HG03354 (cell line): Measurements from ENCODE around the gene DACT2.
"Not testable (repeated sequence)": the region's sequence is repeated elsewhere in the genome, so short reads cannot be mapped to it uniquely, and the experiment has no call there.

Source experiments
- ATAC-seq: cut with Tn5 transposase; IDR thresholded peaks from one replicate; pipeline ENCODE4 v1.9.1; 2021; ENCODE audit warnings: mild to moderate bottlenecking; ENCODE audit not compliant: unreplicated experiment, poor library complexity, severe bottlenecking

Gene DACT2

DNA sequence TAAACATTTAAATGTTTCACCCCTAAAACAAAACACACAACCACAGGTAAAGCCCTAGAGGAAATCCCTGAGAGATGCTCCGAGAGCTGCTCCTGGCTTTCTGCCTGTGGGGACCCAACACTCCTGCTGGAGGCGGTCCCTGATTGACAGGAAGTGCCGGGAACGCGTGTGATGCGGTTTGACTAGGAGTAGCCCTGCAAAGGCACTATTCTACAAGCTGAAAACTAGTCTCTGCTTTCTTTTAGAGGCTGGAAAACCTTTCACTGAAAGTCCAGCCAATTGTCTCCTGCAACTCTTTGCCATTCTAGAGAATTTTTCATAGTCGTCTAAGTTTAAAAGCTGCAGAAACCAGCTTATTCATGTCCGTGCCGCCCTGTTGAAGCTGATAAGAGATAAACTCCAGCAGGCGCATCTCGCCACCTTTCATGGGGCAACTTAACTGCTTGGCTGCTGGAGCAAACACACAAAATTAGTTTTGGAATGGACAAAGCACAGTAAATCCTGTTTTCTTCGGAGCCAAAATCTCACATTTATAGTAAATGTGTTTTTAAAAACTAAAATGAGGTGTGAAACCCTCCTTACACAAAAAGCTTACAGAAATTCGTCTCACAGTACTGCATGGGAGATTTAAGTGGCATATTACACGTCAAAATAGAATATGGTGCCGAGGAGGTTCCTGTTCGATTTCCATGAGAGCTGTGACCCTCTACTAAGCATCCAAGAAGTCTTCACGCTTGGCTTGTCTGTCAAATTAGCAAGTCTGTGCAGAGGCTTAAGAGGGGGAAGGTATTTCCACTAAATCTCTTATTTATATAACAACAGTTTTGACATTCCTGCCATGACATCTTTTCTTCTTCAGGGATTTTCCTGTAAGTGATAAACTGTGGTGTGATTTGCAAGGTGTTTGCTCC, 46.9 kb downstream of the DACT2 start:
- ATAC-seq = no peak

DNA sequence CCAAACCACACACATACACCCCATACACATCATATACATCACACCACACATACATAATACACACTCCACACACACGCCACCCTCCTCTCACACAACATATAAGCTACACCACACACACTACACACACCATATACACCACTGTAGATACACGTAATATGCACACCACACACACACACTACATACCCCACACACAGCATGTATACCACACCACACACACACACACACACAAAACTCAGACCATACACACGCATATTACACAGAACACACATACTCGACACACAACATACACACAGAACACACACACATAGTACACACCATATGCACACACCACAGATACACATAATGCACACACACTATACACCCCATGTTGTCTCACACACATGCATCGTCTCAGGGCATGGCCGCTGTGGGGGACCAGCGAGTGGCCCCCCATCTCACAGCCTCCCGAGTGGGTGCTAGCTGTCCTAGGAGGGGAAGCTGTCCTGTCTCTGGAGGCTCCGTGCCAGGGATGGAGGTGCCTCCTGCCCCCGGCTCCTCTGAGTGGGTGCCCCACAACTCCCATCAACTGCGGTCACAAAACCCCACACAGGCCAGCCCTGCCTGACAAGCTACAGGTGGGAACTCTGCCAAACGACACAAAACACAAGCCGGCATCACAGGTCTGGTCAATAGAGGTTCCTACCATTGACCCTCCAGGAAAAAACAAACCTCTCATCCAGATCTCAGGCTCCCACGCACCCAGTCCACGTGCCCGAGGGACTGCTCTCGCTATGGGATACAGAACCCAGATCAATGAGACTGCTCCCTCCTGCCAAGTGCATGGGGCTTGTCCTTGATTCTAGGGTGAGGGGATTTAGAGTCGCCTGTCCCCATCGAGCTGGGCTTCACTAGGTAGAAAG, 49.1 kb downstream of the DACT2 start:
- no peak for ATAC-seq

DNA sequence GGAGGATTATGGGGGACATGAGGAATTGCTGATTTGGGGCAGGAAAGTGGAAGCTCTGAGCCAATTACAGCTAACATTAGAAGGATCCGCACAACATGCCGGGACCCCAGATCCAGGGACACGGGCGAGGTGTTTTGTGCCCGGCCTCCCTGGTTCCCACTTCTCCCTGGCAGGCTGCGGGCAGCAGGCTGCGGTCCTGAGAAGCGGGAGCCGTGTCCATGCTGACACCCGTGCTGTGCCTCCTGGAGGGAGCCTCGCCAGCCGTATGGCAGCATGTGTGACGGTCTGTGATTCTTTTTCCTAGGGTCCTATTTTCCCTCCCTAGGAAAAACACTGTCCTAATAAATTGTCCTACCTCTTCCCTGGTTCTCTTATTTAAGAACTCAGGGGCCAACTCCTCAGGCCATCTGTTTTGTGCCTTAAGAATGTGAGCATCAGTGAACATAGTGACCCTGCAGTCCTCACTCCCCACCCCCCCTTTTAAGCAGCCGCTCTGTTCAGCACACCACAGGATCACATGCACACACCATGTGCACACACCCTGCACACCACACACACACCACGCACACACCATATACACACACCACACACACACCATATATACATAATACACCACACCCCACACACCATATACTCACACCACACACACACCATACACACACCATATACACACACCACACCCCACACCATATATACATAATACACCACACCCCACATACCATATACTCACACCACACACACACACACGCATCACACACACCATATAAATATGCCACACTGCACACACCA, 49.9 kb downstream of the DACT2 start:
- no peak for ATAC-seq

DNA sequence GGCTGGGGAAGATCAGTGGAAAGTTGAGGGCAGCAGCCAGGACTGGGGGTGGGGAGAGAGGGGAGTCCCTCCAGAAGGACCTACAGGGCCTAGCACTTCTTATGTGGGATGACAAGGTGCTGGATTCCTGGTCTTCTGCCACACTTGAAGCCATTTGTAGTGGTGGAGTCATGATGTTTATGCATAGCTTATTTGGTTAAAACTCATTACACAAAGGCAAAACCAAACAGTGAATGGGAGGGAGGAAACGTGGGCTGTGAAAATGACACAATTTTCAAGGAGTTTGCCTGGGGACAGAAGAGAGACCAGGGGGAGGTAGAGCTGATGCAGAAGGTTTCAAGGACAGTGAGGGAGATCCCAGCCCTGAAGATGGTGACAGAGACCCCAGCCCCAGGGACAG, 50.8 kb downstream of the DACT2 start:
- no peak for ATAC-seq

DNA sequence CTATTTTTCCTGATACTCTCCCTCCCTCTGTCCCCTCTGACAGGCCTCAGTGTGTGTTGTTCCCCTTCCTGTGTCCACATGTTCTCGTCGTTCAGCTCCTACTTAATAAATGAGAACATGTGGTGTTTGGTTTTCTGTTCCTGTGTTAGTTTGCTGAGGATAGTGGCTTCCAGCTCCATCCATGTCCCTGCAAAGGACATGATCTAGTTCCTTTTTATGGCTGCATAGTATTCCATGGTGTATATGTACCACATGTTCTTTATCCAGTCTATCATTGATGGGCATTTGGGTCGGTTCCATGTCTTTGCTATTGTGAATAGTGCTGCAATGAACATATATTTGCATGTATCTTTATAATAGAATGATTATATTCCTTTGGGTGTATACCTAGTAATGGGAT, 51.8 kb downstream of the DACT2 start:
- ATAC-seq = not testable (repeated sequence)

DNA sequence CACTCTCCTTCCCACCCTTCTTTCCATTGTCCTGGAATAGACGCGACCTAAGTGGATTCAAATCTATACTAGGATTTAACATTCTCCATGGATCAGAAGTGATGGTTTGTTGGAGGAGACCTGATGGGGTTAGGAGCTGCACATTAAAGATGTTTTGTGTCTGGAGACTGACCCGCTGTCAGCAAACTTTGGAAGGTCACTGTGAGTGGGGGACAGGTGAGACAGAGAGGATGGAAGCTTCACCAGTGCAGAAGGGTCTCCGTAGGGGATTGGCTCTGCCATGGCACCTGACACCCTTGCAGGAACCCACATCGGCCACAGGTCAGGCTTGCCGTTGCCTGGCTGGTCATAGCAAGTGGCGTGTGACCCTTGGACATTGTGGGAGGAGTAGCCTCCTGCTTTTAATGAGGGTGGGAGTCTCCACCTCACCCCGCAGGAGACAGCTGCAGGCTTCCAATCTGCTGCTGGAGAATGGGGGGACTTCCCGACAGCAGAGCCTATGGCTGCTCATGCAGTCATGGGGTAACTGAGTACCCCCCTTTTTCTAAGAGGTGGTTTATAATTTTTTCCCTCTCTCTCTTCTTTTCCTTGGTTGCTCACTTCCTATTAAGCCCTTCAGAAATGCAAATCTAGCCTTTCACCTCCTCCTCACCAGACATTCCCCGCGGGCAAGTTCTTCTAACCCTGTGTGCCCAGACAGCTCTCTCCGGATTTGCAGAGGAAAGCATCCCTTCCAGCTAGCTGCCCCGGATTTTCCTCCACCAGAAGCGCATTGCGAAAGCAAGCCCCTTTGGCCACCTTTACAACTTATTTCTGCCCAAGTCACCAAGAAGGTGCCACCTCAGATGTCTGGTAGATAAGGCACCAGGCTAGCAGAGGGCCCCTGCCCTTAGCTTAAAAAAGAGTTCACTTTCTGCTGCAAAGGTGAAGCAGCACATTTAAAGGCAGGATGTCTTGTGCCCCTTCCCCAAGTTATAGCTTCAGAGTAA, 53.5 kb downstream of the DACT2 start:
- no peak for ATAC-seq

DNA sequence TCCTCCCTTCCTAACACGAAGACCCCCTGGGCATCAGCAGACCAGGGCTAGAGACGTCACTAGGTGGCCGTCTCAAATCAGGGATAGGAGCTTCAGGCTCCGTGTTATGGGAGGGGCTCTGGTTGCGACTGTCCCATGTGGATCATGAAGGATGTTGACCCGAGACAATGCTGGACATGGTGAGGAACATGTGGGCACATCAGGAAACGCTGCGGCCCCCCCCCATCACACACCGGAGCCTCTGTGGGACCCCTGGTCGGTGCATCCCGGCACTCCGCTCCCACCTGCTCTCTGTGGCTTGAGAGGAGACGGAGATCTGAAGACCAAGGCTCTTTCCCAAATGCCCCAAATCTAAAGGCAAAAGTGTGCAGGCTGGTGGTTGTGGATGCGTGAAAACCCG, 54.2 kb downstream of the DACT2 start:
- ATAC-seq = no peak

DNA sequence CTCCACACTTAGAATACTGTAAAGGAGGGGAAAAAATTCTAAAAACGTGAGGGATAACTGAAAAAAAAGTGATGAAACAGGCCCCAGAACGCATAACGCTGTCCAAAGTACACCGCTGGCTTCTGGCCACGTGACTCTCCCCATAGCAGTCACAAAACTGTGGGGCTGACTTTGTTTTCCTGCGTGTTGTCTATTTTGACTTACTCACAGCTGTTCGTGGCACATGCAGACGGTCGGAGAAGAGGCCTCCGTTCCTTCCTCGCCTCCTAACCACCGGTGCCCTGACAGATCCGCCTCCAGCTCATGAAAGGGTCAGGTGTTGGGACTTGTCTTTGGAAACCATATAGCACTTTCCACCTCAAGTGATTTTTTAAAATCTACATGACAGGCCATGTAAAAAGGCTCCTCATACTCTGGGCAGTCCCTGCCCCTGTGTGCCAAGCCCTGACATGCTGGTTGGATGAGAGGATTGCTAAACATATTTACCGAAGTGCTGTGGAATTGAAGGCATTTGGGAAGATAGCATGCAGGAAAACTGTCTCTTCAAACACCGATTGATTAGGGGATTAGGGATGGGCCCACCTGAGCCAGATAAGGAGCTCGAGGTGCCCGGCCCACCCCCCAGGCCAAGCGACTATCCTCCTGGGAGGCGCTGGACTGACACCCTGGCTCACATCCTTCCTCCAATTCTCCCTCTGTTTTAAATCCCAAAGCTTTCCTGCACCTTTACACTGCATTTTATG, 54.8 kb downstream of the DACT2 start:
- ATAC-seq = no peak

DNA sequence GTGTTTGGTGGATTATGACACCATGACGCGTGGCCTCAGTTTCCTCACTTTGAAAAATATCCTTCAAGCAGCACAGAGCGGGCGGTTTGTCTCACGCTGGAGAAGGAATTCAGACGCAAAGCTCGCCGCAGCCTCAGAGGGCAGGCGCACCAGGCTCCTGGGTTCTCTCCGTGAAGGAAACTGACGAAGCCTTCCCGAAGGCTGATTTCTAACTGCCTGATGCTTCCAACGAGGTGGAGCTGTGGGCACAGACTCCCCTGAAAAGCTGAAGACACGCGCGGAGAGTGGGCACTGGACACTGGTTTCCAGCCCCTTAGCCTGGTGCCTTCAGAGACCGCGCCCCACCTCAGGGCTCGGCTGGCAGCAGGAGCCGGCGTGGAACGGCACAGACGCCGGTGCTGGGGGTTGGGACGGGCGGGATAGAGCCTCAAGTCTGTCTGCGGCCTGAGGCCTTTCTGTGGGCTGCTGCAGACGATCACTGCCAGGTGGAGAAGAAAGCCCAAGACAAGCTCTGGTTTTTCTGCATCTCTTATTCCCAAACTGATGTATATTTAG, 56.1 kb downstream of the DACT2 start:
- no peak for ATAC-seq

DNA sequence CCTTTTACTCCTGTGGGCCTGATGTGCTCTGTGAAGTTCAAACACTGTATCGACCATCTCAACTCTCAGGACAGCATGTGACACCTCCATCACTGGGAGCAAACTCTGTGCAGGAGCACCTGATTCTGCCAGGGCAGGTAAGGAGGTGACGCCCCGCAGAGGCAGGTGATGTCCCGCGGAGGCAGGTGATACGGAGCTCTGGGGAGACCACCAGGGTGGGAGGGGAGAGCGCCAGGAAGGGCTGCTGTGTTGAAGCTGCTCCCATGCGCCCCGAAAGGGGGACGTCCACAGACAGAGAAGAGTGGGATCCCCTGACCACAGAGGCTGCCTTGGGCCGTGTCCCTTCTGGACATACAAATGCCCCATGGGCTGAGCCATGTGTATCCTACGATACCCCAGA, 58.3 kb downstream of the DACT2 start:
- no peak for ATAC-seq

DNA sequence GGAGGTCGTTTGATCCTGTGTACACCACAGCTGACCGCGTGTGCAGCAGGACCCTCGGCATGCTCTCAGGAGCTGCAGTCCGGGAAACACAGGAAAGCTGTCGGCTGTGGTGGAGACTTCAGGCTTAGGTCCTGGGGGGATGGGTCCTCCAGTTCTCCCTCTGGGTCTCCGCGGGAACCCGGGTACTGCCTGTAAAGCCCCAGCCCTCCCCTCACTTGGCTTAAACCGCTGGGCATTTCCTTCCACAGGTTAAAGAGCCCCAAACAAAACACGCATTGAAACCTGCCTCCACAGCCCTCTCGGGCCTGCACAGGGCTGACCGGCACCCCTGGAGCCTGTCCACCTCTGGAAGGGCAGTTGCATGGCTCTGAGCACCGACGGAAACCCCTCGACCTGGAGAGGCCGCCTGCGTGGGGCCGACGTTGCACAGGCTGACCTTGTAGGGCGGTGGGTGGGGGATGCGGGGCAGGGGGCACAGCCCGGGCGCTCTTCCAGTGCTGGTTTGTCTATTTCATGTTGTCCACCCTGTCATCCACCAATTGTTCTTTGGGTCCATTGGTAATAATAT, 59.1 kb downstream of the DACT2 start:
- ATAC-seq = no peak

DNA sequence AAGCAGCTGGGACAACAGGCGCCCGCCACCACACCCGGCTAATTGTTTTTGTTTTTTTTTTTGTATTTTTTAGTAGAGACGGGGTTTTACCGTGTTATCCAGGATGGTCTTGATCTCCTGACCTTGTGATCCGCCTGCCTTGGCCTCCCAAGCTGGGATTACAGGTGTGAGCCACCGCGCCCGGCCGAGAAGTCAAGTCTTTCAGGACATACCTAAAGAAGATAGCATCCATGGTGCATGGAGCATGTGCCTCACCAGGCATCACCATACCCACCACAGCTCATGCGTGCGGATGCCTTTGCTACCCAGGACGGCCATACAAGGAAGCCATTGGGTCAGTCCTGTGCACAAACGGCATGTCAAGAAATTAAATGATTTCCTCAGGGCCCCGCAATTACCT, 60.8 kb downstream of the DACT2 start:
- no peak for ATAC-seq

DNA sequence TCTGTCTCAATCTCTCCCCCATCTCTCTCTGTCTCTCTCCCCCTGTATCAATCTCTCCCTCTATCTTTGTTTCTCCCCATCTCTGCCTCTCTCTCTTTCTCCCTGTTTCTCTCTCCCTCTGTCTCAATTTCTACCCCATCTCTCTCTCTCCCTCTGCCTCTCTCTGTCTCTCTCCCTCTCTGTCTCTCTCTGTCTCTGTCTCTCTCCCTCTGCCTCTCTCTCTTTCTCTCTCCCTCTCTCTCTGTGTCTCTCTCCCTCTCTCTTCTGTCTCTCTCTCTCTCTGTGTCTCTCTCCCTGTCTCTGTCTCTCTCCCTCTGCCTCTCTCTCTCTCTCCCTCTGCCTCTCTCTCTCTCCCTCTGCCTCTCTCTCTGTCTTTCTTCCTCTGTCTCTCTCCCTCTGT, 62.6 kb downstream of the DACT2 start:
- no peak for ATAC-seq
